ENCODE data around the gene HES4. TPM values are rescaled to one million over a fixed set of nuclear protein-coding genes. Genes with fewer than 3 reads are reported as not detected.

Gene HES4
- total RNA-seq, 1 donor from 2014 or later = 218 TPM

GRCh38 chr1:1034439-1034781, 34.5 kb upstream of the HES4 start:
- DNase-seq = peak; percentile 62
- H3K9me3 Mint-ChIP-seq (ENCODE audit: unreplicated experiment) = peaks cover 22% of the 10 kb centered on the region
- no peak for TF ChIP-seq CTCF (IDR thresholded peaks at IDR 0.05; ENCODE audit: partially characterized antibody, unreplicated experiment)
- peak overlapping the region; percentile 80 for H3K27ac Mint-ChIP-seq (ENCODE audit: unreplicated experiment)
- peaks cover 28% of the 10 kb centered on the region for H3K4me1 Mint-ChIP-seq (ENCODE audit: low read depth, unreplicated experiment)
- H3K4me3 Mint-ChIP-seq (ENCODE audit: unreplicated experiment) = peak overlapping the region; percentile 77
- peaks cover 20% of the 10 kb centered on the region for H3K27me3 Mint-ChIP-seq (ENCODE audit: unreplicated experiment)
- H3K36me3 Mint-ChIP-seq (ENCODE audit: unreplicated experiment) = no peaks in the 10 kb centered on the region

- Mint-ChIP-seq H3K4me1 (ENCODE audit: low read depth, unreplicated experiment) (peaks cover 24% of the 10 kb centered on the region), H3K27me3 (ENCODE audit: unreplicated experiment) (peaks cover 19% of the 10 kb centered on the region), H3K27ac (ENCODE audit: unreplicated experiment) (peak overlapping the region; percentile 68), H3K9me3 (ENCODE audit: unreplicated experiment) (peaks cover 22% of the 10 kb centered on the region), H3K36me3 (ENCODE audit: unreplicated experiment) (no peaks in the 10 kb centered on the region), H3K4me3 (ENCODE audit: unreplicated experiment) (peak overlapping the region; percentile 71)
- DNase-seq = peak; percentile 84
- TF ChIP-seq CTCF (IDR thresholded peaks at IDR 0.05; ENCODE audit: partially characterized antibody, unreplicated experiment) = no peak
Observed at GRCh38 chr1:1033731-1034438, 34.0 kb upstream of the HES4 start.

- no peaks in the 10 kb centered on the region for H3K36me3 Mint-ChIP-seq (ENCODE audit: unreplicated experiment)
- H3K4me3 Mint-ChIP-seq (ENCODE audit: unreplicated experiment) = no peak overlapping the region
- H3K27me3 Mint-ChIP-seq (ENCODE audit: unreplicated experiment) = peaks cover 19% of the 10 kb centered on the region
- TF ChIP-seq CTCF (IDR thresholded peaks at IDR 0.05; ENCODE audit: partially characterized antibody, unreplicated experiment) = peak; percentile 96
- H3K9me3 Mint-ChIP-seq (ENCODE audit: unreplicated experiment) = peaks cover 21% of the 10 kb centered on the region
- DNase-seq = peak; percentile 97
- H3K27ac Mint-ChIP-seq (ENCODE audit: unreplicated experiment) = no peak overlapping the region
- H3K4me1 Mint-ChIP-seq (ENCODE audit: low read depth, unreplicated experiment) = peaks cover 19% of the 10 kb centered on the region
Observed at GRCh38 chr1:1033009-1033587, 33.2 kb upstream of the HES4 start.

- peaks cover 20% of the 10 kb centered on the region for H3K27me3 Mint-ChIP-seq (ENCODE audit: unreplicated experiment)
Observed at GRCh38 chr1:1032424-1032823, 32.5 kb upstream of the HES4 start.

More at GRCh38 chr1:1032424-1032823, 32.5 kb upstream of the HES4 start:
- peaks cover 17% of the 10 kb centered on the region for H3K9me3 Mint-ChIP-seq (ENCODE audit: unreplicated experiment)
- no peaks in the 10 kb centered on the region for H3K36me3 Mint-ChIP-seq (ENCODE audit: unreplicated experiment)
- H3K27ac Mint-ChIP-seq (ENCODE audit: unreplicated experiment) = peak overlapping the region; percentile 98
- peak overlapping the region; percentile 85 for H3K4me3 Mint-ChIP-seq (ENCODE audit: unreplicated experiment)
- TF ChIP-seq CTCF (IDR thresholded peaks at IDR 0.05; ENCODE audit: partially characterized antibody, unreplicated experiment) = no peak
- peaks cover 16% of the 10 kb centered on the region for H3K4me1 Mint-ChIP-seq (ENCODE audit: low read depth, unreplicated experiment)
- DNase-seq = peak; percentile 83

Measured in glutamatergic neuron (in vitro differentiated cells).